Activated CD8-positive, alpha-beta memory T cell treated with anti-CD3 and anti-CD28 coated beads, Interleukin-2, amount 10 ng/mL, durations not matched to agents 7 days and 5 days (primary cell): ENCODE results near the gene LRRC8C. TPM values are rescaled to one million over a fixed set of nuclear protein-coding genes. Genes with fewer than 3 reads are reported as not detected.
"Not testable (repeated sequence)": the region's sequence is repeated elsewhere in the genome, so short reads cannot be mapped to it uniquely, and the experiment has no call there.

ENCODE experiments used
- ATAC-seq: fragments of 150-1000 bp; cut with Tn5 transposase; one replicate; pipeline ENCODE4 v1.10.0; 2021; ENCODE audit warnings: moderate library complexity
- CTCF ChIA-PET: fragments of 350-600 bp; sonication (Branson Sonifier 250); formaldehyde crosslinking; loops from one replicate; lab custom pipeline; 2021; ENCODE audit warnings: antibody characterized with exemption; lab: Charles Lee
- DNase-seq: peaks from one replicate; pipeline ENCODE4 v3.0.0-alpha.2; 2020
- H3K27ac Mint-ChIP-seq: one replicate; pipeline ENCODE4 v1.8.0; 2021; ENCODE audit warnings: mild to moderate bottlenecking, mixed read lengths
- H3K27me3 Mint-ChIP-seq: one replicate; pipeline ENCODE4 v1.8.0; 2021; ENCODE audit warnings: mixed read lengths
- H3K36me3 Mint-ChIP-seq: one replicate; pipeline ENCODE4 v1.8.0; 2021; ENCODE audit warnings: mild to moderate bottlenecking, mixed read lengths
- H3K4me1 Mint-ChIP-seq: one replicate; pipeline ENCODE4 v1.8.0; 2021; ENCODE audit warnings: mixed read lengths
- H3K4me3 Mint-ChIP-seq: one replicate; pipeline ENCODE4 v1.8.0; 2021; ENCODE audit warnings: mild to moderate bottlenecking, moderate library complexity, mixed read lengths
- H3K9me3 Mint-ChIP-seq: one replicate; pipeline ENCODE4 v1.8.0; 2022; ENCODE audit warnings: low read depth, mixed read lengths
- total RNA-seq, 2 experiments: library from RNA; stranded (reverse); gene quantifications; one replicate each; pipeline ENCODE4 v1.2.3, GENCODE V29; 2021

The LRRC8C gene
- total RNA-seq, 2 experiments from 2014 or later: 43.5 to 44.3 TPM

DNA sequence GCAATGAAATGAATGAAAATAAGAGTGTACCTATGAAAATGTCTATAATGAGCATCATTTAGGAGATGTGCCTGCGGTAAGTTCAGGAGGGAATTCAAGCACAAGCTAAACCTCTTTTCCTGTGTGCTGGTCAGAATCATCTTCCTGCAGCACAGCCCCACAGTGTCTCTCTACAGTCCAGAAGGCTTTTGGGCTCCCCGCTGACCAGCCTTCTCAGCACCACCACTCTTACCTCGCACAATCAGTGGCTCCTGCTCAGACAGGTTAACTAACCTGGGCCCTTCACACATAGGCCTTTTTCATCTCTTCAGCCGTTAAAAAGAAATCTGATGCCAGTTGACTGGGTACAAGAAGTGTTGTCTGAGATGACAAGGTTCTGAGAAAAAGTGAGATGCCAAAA, 57.7 kb downstream of the LRRC8C start:
- Mint-ChIP-seq H3K27ac (peak overlapping the region; percentile 12), H3K9me3 (no peaks in the 10 kb centered on the region), H3K27me3 (no peaks in the 10 kb centered on the region), H3K4me3 (no peak overlapping the region), H3K36me3 (peaks cover 75% of the 10 kb centered on the region), H3K4me1 (peaks cover 70% of the 10 kb centered on the region)
- CTCF ChIA-PET: interaction anchor here (1.2 kb wide), 1 partner anchor 16 kb away, joined by 3 read pairs; no protein-coding TSS in a partner anchor
- ATAC-seq: no peak
- DNase-seq: no peak

DNA sequence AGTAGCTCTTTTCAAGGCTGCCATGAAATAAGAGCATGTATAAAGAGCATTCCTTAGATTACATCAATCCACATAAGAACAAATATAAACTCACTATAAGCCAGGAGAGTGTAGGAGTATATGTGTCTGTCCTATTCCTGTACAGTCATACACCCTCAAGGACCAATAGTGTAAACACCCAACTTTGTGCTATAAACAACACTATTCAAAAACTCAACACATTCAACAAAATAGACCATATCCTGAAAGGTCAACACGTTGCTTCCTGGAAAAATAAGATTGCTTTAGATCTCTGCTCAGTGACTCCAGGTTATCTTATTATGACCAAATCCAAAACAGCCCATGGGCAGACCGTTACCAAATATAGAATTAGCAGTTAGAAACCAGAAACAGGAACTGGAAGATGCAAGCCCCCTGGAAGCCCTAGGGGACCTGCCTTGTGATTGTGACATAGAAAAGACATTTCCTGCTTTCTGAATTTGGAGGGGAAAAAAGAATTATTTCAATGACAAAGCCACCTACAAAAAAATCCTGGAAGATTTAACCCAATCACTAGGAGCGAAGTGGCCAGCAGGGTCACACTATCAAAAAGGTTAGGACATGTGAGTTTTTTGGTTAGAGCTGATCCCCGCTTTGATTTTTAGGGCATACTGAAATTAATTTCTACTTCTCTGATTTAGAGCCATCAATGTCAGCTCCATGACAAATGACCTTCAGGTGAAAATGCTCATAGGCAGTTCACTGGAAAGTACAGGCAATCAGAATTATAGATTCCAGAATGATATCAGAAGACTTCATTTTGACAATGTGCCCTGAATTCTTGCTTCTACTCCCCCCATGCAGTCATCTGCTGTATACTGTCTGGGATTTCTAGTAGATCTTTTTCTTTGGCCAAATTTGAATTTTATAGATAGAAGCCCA, 59.9 kb downstream of the LRRC8C start:
- H3K4me3 Mint-ChIP-seq: no peak overlapping the region
- peak; percentile 43 for ATAC-seq
- peak overlapping the region; percentile 74 for H3K27ac Mint-ChIP-seq
- peaks cover 67% of the 10 kb centered on the region for H3K36me3 Mint-ChIP-seq
- CTCF ChIA-PET: interaction anchor here (1.0 to 2.9 kb wide), 5 partner anchors 17 to 70 kb away, joined by 3 to 15 read pairs (median 5); no protein-coding TSS in a partner anchor
- no peaks in the 10 kb centered on the region for H3K9me3 Mint-ChIP-seq
- DNase-seq: no peak
- H3K27me3 Mint-ChIP-seq: no peaks in the 10 kb centered on the region
- H3K4me1 Mint-ChIP-seq: peaks cover 75% of the 10 kb centered on the region

DNA sequence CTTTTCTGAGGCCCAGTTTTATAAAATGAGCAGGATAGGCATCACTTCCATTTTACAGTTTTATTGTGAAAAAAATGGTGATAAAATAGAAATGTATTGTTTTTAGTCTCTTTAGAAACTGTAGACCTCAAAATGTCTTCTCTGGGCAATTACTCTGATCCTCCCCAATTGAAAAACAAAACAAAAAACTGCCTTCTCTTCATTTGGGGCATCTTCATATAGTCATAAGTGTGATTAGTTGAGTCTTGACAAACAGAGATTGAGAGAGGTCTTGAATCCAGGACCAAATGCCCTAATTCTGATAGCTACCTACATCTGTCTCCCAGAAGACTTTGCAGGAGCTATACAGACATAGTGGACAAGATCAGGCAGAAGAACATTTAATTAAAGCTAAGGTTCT, 62.9 kb downstream of the LRRC8C start:
- CTCF ChIA-PET: interaction anchor here (0.8 to 1.7 kb wide), 6 partner anchors 10 to 67 kb away, joined by 3 to 6 read pairs (median 3); partner anchors contain the start of gene LRRC8C
- Mint-ChIP-seq H3K27ac (peak overlapping the region; percentile 67), H3K36me3 (peaks cover 66% of the 10 kb centered on the region), H3K9me3 (no peaks in the 10 kb centered on the region), H3K4me3 (no peak overlapping the region), H3K4me1 (peaks cover 88% of the 10 kb centered on the region), H3K27me3 (no peaks in the 10 kb centered on the region)
- DNase-seq: no peak
- ATAC-seq: no peak

DNA sequence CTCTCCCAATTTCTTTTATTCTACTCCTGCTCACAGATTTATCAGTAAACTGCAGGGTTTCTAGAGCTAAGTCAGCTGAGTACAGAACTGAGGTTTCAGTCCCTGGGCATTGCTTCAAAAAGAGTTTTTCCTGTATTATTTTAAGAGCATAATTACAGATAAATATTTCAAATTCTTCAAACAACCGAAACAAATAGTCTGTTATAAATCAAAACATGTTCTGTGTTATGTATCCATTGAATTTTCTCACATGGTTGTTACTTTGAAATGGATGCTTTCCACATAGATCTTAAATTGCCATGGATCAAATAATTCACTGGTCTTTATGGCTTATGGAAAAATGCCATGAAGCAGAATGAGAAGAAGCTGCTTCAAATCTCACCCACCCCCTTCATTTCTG, 64.5 kb downstream of the LRRC8C start:
- ATAC-seq: no peak
- peak overlapping the region; percentile 93 for H3K27ac Mint-ChIP-seq
- H3K4me3 Mint-ChIP-seq: no peak overlapping the region
- no peaks in the 10 kb centered on the region for H3K9me3 Mint-ChIP-seq
- no peaks in the 10 kb centered on the region for H3K27me3 Mint-ChIP-seq
- H3K4me1 Mint-ChIP-seq: peaks cover 86% of the 10 kb centered on the region
- H3K36me3 Mint-ChIP-seq: peaks cover 72% of the 10 kb centered on the region
- no peak for DNase-seq
- CTCF ChIA-PET: interaction anchor here (1.4 to 1.7 kb wide), 3 partner anchors 22 to 66 kb away, joined by 3 to 8 read pairs (median 6); no protein-coding TSS in a partner anchor

DNA sequence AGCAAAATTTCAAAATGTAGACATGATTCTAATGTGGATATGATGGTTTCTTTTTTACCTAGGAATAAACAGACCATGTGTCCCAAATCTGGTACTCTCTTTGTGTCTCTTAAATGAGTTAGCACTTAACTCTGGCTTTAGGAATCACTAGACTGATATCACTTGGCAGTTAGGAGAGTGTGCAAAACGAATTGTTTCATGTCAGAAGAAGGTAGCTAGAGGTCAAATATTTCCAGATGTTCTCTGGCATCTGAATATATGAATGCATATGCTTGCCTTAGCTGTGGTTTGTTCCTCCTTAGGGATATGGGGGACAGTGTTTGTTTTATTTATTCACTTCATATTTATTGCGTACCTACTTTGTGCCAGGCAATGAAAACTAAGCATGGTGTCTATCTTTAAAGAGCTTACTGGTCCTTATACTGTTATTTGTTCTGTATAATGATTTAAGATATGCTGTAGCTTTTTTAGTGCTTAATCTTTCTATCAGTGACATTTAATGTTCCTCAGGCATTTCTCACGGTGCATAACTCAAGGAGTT, 65.2 kb downstream of the LRRC8C start:
- DNase-seq: no peak
- peaks cover 82% of the 10 kb centered on the region for H3K4me1 Mint-ChIP-seq
- no peaks in the 10 kb centered on the region for H3K9me3 Mint-ChIP-seq
- no peak for ATAC-seq
- peaks cover 72% of the 10 kb centered on the region for H3K36me3 Mint-ChIP-seq
- no peak overlapping the region for H3K4me3 Mint-ChIP-seq
- no peaks in the 10 kb centered on the region for H3K27me3 Mint-ChIP-seq
- H3K27ac Mint-ChIP-seq: peak overlapping the region; percentile 93
- CTCF ChIA-PET: interaction anchor here (1.4 to 1.7 kb wide), 3 partner anchors 60 to 65 kb away, joined by 3 to 8 read pairs (median 4); partner anchors contain the start of gene LRRC8C

DNA sequence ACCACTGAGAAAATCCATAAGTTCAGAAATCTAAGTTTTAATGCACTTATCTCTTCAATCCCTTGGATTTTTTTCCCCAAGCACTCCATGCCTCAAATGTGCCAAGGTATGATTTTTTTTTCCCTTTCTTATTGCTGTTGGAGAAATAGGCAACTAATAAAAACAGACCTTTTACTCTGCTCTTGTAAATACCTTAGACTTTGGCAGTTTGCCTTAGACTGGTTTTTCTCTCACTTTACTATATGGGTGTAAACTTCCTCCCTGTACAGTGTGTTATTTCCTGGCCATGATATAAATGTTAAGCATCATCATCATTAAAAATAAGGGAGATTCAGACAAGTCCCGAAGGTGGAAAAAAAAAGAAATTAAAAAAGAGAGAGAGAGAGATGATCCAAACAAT, 65.7 kb downstream of the LRRC8C start:
- Mint-ChIP-seq H3K27me3 (no peaks in the 10 kb centered on the region), H3K27ac (peak overlapping the region; percentile 93), H3K36me3 (peaks cover 72% of the 10 kb centered on the region), H3K4me3 (peak overlapping the region; percentile 46), H3K9me3 (no peaks in the 10 kb centered on the region), H3K4me1 (peaks cover 81% of the 10 kb centered on the region)
- DNase-seq (no peak), ATAC-seq (peak; percentile 32)
- CTCF ChIA-PET: interaction anchor here (1.0 to 1.7 kb wide), 5 partner anchors 21 to 68 kb away, joined by 3 to 8 read pairs (median 4); partner anchors contain the start of gene LRRC8C

DNA sequence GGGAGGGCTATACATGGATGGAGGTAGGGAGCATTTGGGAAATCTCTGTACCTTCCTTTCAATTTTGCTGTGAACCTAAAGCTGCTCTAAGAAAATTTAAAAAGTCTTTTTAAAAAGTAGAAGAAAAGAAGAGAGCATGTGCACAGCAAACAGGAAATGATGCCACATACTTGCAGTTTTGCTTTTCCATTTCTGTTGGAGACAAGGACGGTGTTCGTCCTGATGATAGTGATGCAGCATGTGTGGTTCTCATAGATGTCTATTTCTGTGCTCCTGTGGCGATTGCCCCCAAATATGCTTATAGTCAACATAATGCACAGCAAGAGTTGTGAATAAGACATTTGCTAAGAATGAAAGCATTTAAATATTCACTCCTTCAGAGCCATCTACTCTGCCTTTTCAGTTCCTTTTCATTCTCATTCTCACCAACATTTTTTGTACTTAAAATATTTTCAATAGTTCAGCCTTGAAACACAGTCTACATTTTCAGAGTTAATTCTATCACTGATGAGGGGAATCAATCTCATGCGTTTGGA, 66.6 kb downstream of the LRRC8C start:
- CTCF ChIA-PET: interaction anchor here (1.0 to 1.5 kb wide), 4 partner anchors 20 to 69 kb away, joined by 3 to 5 read pairs (median 4); partner anchors contain the start of gene LRRC8C
- peaks cover 79% of the 10 kb centered on the region for H3K4me1 Mint-ChIP-seq
- H3K27me3 Mint-ChIP-seq: no peaks in the 10 kb centered on the region
- peak overlapping the region; percentile 46 for H3K4me3 Mint-ChIP-seq
- no peak for DNase-seq
- H3K36me3 Mint-ChIP-seq: peaks cover 73% of the 10 kb centered on the region
- ATAC-seq: peak; percentile 46
- no peaks in the 10 kb centered on the region for H3K9me3 Mint-ChIP-seq
- H3K27ac Mint-ChIP-seq: peak overlapping the region; percentile 93

DNA sequence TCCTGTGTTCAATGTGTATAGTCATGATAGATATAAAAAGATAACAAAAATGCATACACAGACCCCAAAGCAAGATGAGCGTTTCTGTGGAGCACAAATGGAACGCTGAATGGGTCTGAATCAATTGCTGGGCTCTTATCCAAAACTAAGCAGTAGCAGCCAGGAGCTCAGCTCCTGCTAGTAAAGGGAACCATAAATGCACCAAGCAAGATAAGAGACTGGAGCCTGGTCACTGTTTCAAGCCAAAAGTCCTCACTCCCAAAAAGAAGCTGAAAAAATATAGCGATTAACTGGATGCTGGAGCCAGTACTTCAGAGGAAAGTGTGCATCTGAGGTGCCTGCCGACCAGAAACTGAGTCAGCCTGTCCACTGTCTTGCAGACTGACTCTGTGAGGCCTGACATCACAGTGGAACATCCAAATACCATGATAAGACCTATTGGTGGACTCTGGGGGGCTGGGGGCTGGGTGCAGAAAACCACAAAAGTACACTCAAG, 68.9 kb downstream of the LRRC8C start:
- Mint-ChIP-seq H3K27ac (peak overlapping the region; percentile 19), H3K36me3 (peaks cover 73% of the 10 kb centered on the region), H3K4me1 (peaks cover 69% of the 10 kb centered on the region), H3K9me3 (no peaks in the 10 kb centered on the region), H3K4me3 (no peak overlapping the region), H3K27me3 (no peaks in the 10 kb centered on the region)
- DNase-seq (no peak), ATAC-seq (peak; percentile 20)
- CTCF ChIA-PET: no interaction called here

DNA sequence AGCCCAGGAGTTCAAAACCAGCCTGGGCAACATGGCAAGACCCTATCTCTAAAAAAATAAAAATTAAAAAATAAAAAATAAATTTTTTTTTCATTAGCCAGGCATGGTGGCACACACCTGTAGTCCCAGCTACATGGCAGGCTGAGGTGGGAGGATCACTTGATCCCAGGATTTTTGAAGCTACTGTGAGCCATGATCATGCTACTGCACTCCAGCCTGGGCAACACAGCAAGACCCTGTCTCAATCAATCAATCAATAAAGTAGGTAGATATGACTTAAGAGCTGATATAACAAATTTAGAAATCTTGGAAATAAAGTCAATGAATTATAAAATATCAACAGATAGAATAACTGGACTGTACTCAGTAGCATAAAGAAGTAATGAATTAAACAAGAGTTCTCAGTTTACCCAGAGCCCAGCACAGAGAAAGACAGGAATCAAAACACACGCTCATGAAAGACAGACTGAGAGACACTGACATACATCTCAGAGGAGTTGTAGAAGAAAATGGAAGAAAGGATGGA, 69.7 kb downstream of the LRRC8C start:
- peaks cover 70% of the 10 kb centered on the region for H3K36me3 Mint-ChIP-seq
- no peak overlapping the region for H3K4me3 Mint-ChIP-seq
- no peaks in the 10 kb centered on the region for H3K9me3 Mint-ChIP-seq
- H3K4me1 Mint-ChIP-seq: peaks cover 63% of the 10 kb centered on the region
- no peak for DNase-seq
- peak overlapping the region; percentile 67 for H3K27ac Mint-ChIP-seq
- ATAC-seq: no peak
- CTCF ChIA-PET: interaction anchor here (0.6 to 1.5 kb wide), 3 partner anchors 16 to 83 kb away, joined by 3 to 6 read pairs (median 4); no protein-coding TSS in a partner anchor
- H3K27me3 Mint-ChIP-seq: no peaks in the 10 kb centered on the region

DNA sequence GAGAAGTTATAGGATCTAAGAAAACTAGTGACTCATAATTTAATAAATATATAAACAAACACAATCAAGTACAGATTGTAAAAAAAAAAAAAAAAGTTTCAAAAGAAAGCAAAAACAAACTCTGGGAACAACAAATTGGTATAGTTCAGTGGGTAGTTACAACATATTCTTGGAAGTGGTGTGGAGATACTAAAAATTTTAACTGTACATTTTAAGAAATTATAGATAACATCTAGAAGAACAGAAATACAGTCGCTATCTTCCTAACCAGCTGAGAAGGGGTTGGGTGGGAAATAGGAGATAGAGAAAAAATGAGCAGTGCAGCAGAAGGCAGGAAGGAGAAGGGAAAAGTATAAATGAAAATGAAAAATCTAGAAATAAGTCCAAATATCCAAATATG, 70.5 kb downstream of the LRRC8C start:
- Mint-ChIP-seq H3K4me3 (no peak overlapping the region), H3K27me3 (no peaks in the 10 kb centered on the region), H3K36me3 (peaks cover 71% of the 10 kb centered on the region), H3K9me3 (no peaks in the 10 kb centered on the region), H3K27ac (no peak overlapping the region), H3K4me1 (peaks cover 56% of the 10 kb centered on the region)
- no peak for ATAC-seq
- DNase-seq: no peak
- CTCF ChIA-PET: interaction anchor here (0.6 to 1.5 kb wide), 3 partner anchors 15 to 82 kb away, joined by 3 to 6 read pairs (median 4); no protein-coding TSS in a partner anchor

DNA sequence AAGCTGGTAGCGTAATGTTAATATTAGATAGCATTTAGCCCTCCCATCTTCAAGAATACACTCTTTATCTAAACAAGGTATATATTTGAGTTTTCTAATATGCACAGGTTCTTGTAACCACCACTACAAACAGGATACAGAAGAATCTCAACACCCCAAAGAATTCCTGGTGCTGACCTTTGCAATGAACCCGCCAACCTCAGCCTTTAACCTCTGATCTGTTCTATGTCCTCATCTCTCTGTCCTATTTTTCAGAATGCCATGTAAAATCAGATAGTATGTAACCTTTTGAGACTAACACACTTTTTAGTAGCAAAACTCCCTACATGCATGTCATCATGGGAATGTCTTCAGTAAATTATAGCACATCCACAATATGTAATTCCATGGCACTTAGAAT, 71.1 kb downstream of the LRRC8C start:
- Mint-ChIP-seq H3K4me1 (peaks cover 55% of the 10 kb centered on the region), H3K27ac (no peak overlapping the region), H3K36me3 (peaks cover 72% of the 10 kb centered on the region), H3K27me3 (no peaks in the 10 kb centered on the region), H3K4me3 (no peak overlapping the region), H3K9me3 (no peaks in the 10 kb centered on the region)
- DNase-seq (no peak), ATAC-seq (no peak)
- CTCF ChIA-PET: interaction anchor here (1.5 kb wide), 1 partner anchor 59 kb away, joined by 6 read pairs; no protein-coding TSS in a partner anchor

DNA sequence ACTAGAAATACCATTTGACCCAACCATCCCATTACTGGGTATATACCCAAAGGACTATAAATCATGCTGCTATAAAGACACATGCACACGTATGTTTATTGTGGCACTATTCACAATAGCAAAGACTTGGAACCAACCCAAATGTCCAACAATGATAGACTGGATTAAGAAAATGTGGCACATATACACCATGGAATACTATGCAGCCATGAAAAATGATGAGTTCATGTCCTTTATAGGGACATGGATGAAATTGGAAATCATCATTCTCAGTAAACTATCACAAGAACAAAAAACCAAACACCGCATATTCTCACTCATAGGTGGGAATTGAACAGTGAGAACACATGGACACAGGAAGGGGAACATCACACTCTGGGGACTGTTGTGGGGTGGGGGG, 72.0 kb downstream of the LRRC8C start:
- H3K9me3 Mint-ChIP-seq, DNase-seq, CTCF ChIA-PET, ATAC-seq, H3K27me3 Mint-ChIP-seq, H3K4me3 Mint-ChIP-seq, H3K27ac Mint-ChIP-seq: not testable (repeated sequence)
- H3K36me3 Mint-ChIP-seq: peaks cover 70% of the 10 kb centered on the region
- H3K4me1 Mint-ChIP-seq: peaks cover 46% of the 10 kb centered on the region
